Measurements from ENCODE around the gene CCDC127. TPM values are rescaled to one million over a fixed set of nuclear protein-coding genes. Genes with fewer than 3 reads are reported as not detected.

CCDC127 gene
- total RNA-seq, 4 donors from 2014 or later, result 1.2 to 4.9 (median 4.8) TPM

DNA sequence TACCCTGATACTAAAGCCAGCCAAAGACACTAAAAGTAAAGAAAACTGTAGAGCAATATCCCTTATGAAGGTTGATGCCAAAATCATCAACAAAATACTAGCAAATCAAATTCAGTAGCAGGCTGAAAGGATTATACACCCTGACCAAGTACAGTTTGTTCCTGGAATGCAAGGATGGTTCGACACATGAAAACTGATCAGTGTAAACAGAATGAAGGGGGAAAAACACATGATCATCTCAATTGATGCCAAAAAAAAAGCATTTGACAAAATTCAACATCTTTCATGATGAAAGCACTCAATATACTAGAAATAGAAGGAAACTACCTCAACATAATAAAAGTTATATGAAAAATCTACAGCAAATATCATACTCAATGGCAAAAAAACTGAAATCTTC lies 70.2 kb downstream of the CCDC127 start:
- H3K4me3 ChIP-seq, result no peak overlapping the region
- TF ChIP-seq, protein P1, sequence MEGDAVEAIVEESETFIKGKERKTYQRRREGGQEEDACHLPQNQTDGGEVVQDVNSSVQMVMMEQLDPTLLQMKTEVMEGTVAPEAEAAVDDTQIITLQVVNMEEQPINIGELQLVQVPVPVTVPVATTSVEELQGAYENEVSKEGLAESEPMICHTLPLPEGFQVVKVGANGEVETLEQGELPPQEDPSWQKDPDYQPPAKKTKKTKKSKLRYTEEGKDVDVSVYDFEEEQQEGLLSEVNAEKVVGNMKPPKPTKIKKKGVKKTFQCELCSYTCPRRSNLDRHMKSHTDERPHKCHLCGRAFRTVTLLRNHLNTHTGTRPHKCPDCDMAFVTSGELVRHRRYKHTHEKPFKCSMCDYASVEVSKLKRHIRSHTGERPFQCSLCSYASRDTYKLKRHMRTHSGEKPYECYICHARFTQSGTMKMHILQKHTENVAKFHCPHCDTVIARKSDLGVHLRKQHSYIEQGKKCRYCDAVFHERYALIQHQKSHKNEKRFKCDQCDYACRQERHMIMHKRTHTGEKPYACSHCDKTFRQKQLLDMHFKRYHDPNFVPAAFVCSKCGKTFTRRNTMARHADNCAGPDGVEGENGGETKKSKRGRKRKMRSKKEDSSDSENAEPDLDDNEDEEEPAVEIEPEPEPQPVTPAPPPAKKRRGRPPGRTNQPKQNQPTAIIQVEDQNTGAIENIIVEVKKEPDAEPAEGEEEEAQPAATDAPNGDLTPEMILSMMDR (IDR thresholded peaks at IDR 0.05), result no peak
- TF ChIP-seq POLR2A (IDR thresholded peaks at IDR 0.05), result no peak
- TF ChIP-seq EP300 (IDR thresholded peaks at IDR 0.05; ENCODE audit: low read depth), result no peak
- TF ChIP-seq POLR2AphosphoS5 (IDR thresholded peaks at IDR 0.05), result no peak
- no peaks in the 10 kb centered on the region for H3K36me3 ChIP-seq
- no peak overlapping the region for H3K27ac ChIP-seq
- H3K4me1 ChIP-seq, result no peaks in the 10 kb centered on the region
- no peaks in the 10 kb centered on the region for H3K27me3 ChIP-seq
- intact Hi-C loops (cut with DNase I; ENCODE audit: low total_unique reads) (no loop called here), in situ Hi-C loops (cut with MboI; ENCODE audit: low pct_ligation_motif_present in 1 of 4, low pct_unique_long_range_greater_than_20kb in 1 of 4, low sequenced_read_pairs in 3 of 4) (no loop called here)
- H3K9me3 ChIP-seq, result peaks cover 17% of the 10 kb centered on the region in 2 donors
- 92 to 97% methylated on average over 1 of the region's 1 CpG for WGBS, 2 donors (ENCODE audit: low coverage in 1 of 2)
- DNase-seq, result no peak

Other genes with a start within 250 kb of the CCDC127 start
- gene PLEKHG4B, start 126.0 kb downstream of the CCDC127 start, total RNA-seq, result under 1 TPM in 3 of 4 donors, not detected in 1; under 0.01 to 0.40 (median under 0.01) TPM
- not detected for gene LRRC14B, start 26.7 kb downstream of the CCDC127 start, total RNA-seq
- 100 to 1,000 TPM; 155 to 471 (median 250) TPM for gene SDHA, start 167 bp upstream of the CCDC127 start, total RNA-seq
- 100 to 1,000 TPM in 1 of 4 donors, 10 to 100 TPM in 3; 85.3 to 112 (median 86.3) TPM for gene PDCD6, start 53.5 kb upstream of the CCDC127 start, total RNA-seq
- gene AHRR, start 103.6 kb upstream of the CCDC127 start, total RNA-seq, result 1 to 10 TPM; 1.3 to 8.8 (median 1.5) TPM
- gene EXOC3, start 225.0 kb upstream of the CCDC127 start, total RNA-seq, result 100 to 1,000 TPM in 1 of 4 donors, 10 to 100 TPM in 3; 69.9 to 240 (median 76.1) TPM